AG10803 (cell line): ENCODE measurements around the gene POT1.

Source experiments
- DNase-seq: peaks from one replicate; pipeline ENCODE4 v3.0.0; 2010; ENCODE audit warnings: low read depth
- H3K4me3 ChIP-seq: 2 replicates; pipeline ENCODE4 v1.5.1; 2011; ENCODE audit warnings: mild to moderate bottlenecking, low read length, control low read depth
- CTCF ChIP-seq: conservative IDR thresholded peaks from 2 replicates; pipeline ENCODE4 v1.5.1; 2011; ENCODE audit warnings: mild to moderate bottlenecking, low read length, control low read depth, inconsistent platforms

Gene POT1

GRCh38 chr7:124943472-124943871 lies 13.8 kb upstream of the POT1 start:
- no peak for DNase-seq
- H3K4me3 ChIP-seq, result no peak overlapping the region
- TF ChIP-seq CTCF, result no peak

GRCh38 chr7:124942399-124942798 lies 12.8 kb upstream of the POT1 start:
- no peak overlapping the region for H3K4me3 ChIP-seq
- TF ChIP-seq CTCF, result no peak
- DNase-seq, result no peak

- DNase-seq, result no peak
- TF ChIP-seq CTCF, result no peak
- no peak overlapping the region for H3K4me3 ChIP-seq
Observed at GRCh38 chr7:124940306-124940705, 10.7 kb upstream of the POT1 start.

- no peak for TF ChIP-seq CTCF
- H3K4me3 ChIP-seq, result no peak overlapping the region
- DNase-seq, result no peak
Observed at GRCh38 chr7:124938128-124938527, 8.5 kb upstream of the POT1 start.

GRCh38 chr7:124937076-124937475 lies 7.5 kb upstream of the POT1 start:
- DNase-seq, result no peak
- TF ChIP-seq CTCF, result no peak
- H3K4me3 ChIP-seq, result no peak overlapping the region

GRCh38 chr7:124934841-124935240 lies 5.2 kb upstream of the POT1 start:
- no peak overlapping the region for H3K4me3 ChIP-seq
- no peak for TF ChIP-seq CTCF
- no peak for DNase-seq

GRCh38 chr7:124930655-124931597 lies 1.3 kb upstream of the POT1 start:
- no peak overlapping the region for H3K4me3 ChIP-seq
- DNase-seq, result no peak
- no peak for TF ChIP-seq CTCF
